Activated gamma-delta T cell treated with anti-CD3 and anti-CD28 coated beads, Interleukin-2, amount 50 U/mL, for 16 hours (primary cell): Measurements from ENCODE around the gene SLC22A17.
"Not testable (repeated sequence)": the region's sequence is repeated elsewhere in the genome, so short reads cannot be mapped to it uniquely, and the experiment has no call there.

Source experiments
- DNase-seq: peaks from one replicate; pipeline ENCODE4 v3.0.0-alpha.2; 2020; ENCODE audit warnings: low read depth

The SLC22A17 gene

DNA sequence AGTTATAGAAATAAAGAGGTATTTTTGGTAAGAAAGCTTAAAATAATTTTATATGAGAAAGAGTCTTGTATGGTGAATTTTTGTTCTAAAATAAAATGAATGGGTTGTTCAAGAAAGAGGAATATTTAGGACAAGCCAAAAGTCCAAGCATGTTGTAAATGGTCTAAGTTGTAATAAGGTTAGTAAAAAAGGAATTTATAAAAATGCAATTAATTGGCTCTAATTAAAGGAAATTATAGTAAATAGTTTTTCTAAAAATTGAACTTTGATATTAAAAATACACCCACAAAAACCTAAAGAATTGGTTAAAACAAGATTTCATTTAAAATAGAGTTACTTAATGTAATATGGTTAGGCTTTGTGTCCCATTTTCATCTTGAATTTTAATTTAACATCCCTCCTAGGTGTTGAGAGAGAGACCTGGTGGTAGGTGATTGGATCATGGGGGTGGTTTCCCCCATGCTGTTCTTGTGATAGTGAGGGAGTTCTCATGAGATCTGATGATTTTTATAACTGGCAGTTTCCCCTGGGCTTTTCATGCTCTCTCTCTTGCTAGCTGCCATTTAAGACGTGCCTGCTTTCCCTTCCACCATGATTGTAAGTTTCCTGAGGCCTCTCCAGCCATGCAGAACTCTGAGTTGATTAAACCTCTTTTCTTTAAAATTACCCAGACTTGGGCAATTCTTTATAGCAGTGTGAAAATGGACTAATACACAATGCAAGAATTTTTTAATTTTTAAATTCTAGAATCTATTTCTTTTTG, 13.0 kb downstream of the SLC22A17 start:
- DNase-seq = no peak

DNA sequence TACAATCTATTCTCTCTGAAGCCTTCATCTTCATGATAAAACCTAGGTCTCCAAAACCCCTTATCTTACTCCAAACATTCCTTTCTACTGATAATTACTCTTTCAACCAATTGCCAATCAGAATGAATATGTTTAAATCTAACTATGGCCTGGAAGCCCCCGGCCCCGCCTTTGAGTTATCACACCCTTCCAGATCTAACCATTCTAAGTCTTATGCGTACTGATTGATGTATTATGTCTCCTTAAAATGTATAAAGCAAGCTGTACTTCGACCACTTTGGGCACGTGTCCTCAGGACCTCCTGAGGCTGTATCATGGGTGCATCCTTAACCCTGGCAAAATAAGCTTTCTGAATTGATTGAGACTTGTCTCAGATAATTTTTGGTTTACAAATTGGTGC, 17.1 kb downstream of the SLC22A17 start:
- DNase-seq = no peak

DNA sequence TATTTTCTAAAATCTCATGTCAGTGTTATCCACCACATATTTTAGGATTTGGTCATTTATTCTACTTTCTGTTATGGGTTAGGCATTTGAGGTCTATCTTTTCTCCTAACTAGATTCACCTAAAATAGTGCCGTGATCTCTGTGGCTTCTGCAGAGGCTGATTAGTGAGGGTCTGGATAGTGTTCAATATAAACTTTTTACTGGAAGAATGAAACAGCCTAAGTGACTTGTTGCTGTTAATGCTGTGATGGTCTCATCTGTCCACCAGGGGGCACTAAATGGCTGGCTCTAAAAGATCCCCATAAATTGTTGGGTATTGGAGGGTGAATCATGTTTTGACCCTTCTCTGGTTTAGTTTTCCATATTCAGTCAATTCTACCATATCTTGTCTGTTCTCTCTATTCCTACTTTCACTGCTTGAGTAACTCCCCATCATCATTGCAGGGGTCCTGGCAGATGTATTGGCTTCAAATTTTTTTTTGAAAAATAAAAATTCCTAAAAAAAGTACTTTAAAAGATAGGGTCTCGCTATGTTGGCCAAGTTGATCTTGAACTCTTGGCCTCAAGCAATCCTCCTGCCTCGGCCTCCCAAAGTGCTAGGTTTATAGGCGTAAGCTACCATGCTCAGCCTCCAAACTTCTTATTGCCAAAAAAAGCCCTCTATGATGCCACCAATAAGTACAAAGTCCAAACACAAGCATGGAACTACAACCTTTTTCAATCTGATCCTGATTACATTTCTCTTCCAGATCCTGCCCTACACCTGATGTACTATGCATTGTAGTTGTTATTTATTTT, 24.5 kb downstream of the SLC22A17 start:
- DNase-seq = peak; percentile 54

DNA sequence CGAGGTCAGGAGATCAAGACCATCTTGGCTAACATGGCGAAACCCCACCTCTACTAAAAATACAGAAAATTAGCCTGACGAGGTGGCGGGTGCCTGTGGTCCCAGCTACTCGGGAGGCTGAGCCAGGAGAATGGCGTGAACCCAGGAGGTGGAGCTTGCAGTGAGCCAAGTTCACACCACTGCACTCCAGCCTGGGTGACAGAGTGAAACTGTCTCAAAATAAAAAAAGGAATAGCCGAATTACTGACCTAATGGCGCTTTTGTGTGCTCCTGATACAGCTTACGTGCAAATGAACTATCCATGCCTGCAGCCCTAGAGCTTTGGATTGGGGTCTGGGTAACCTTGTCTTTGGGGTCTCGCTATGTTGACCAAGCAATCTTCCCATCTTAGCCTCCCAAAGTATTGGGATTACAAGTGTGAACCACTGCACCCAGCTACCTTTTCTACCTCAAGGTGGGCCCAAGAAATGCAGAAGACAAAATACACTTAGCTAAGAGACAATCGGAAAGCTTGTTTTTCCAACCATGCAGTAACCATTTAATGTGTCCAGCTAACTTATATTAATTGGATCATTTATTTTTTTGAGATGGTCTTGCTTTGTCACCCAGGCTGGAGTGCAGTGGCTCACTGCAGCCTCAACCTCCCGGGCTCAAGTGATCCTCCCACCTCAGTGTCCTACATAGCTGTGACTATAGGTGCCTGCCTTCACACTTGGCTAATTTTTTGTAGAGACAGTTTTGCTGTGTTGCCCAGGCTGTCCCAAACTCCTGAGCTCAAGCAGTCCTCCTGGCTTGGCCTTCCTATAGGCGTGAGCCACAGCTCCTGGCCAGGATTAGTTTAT, 26.0 kb downstream of the SLC22A17 start:
- DNase-seq = no peak

DNA sequence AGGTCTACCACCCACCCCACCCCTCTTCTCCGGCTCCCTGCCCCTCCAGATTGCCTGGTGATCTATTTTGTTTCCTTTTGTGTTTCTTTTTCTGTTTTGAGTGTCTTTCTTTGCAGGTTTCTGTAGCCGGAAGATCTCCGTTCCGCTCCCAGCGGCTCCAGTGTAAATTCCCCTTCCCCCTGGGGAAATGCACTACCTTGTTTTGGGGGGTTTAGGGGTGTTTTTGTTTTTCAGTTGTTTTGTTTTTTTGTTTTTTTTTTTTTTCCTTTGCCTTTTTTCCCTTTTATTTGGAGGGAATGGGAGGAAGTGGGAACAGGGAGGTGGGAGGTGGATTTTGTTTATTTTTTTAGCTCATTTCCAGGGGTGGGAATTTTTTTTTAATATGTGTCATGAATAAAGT, 26.9 kb downstream of the SLC22A17 start:
- not testable (repeated sequence) for DNase-seq

DNA sequence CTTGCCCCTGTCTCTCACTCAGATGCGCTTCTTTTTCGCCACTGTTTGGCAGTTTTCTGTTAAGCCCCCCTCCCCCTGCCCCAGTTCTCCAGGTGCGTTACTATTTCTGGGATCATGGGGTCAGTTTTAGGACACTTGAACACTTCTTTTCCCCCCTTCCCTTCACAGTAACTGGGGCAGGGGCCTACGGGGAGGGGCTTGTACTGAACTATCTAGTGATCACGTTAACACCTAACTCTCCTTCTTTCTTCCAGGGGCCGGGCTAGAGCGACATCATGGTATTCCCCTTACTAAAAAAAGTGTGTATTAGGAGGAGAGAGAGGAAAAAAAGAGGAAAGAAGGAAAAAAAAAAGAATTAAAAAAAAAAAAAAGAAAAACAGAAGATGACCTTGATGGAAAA, 27.7 kb downstream of the SLC22A17 start:
- no peak for DNase-seq

DNA sequence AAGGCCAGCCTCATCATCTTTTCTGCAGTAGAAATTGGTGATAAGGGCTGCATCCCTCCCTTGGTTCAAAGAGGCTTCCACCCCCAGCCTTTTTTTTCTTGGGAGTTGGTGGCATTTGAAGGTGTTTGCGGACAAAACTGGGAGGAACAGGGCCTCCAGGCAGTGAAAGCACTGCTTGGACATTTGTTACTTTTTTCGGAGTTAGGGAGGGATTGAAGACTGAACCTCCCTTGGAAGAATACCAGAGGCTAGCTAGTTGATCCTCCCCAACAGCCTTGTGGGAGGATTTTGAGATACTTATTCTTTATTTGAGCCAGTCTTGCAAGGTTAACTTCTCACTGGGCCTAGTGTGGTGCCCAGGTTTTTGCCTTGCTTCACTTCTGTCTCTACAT, 28.2 kb downstream of the SLC22A17 start:
- no peak for DNase-seq

DNA sequence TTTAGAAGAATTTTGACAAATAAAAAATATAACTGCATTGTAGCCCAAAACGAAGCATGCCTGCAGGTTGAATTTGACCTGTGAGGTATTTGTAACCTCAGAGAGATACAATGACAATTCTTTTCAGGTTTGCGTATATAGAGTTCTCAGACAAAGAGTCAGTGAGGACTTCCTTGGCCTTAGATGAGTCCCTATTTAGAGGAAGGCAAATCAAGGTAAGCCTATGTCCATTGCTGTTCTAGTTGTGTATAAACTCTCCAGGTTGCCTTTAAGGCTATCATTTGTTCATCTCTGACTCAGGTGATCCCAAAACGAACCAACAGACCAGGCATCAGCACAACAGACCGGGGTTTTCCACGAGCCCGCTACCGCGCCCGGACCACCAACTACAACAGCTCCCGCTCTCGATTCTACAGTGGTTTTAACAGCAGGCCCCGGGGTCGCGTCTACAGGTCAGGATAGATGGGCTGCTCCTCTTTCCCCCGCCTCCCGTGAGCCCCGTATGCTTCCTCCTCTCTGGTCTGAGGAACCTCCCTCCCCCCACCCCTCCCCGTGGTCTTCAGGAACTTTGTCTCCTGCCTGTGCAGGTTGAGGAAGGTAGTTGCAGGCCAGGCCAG, 28.7 kb downstream of the SLC22A17 start:
- no peak for DNase-seq

DNA sequence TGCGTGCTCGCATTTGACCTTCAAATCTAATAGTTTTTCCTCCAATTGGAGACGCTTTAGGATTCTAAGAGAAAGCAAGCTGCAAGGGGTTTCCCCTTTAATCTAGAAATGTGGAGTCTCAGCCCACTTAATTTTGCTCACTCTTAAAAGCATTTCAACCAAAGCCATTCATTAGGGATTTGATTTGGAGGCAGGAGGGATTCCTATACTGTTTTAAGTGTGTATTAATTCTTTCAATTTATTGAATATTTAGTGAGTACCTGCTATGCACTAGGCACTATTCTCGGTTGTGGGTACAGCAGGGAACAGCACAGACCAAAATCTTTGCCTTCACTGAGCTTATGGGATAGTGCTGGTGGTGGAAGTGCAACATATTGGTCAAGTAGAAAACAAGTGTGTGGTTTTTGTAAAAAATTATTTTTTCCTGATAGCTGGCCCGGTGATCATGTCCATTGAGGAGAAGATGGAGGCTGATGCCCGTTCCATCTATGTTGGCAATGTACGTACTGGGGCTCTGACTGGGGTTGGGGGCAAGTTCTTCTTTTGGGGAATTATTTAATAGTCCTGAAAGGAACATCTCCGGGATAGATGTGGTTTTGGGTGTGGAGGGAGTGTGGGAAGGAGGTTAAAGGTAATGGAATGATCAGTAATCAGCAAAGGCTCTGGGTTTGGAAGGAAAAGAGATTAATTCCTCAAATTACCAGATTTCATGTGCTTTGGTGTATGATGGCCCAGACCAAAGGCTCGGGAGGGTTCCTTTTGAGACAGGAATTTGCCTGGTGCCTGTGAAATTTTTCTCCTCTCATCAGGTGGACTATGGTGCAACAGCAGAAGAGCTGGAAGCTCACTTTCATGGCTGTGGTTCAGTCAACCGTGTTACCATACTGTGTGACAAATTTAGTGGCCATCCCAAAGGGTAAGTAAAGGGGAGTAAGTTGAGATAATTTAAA, 29.8 kb downstream of the SLC22A17 start:
- no peak for DNase-seq

DNA sequence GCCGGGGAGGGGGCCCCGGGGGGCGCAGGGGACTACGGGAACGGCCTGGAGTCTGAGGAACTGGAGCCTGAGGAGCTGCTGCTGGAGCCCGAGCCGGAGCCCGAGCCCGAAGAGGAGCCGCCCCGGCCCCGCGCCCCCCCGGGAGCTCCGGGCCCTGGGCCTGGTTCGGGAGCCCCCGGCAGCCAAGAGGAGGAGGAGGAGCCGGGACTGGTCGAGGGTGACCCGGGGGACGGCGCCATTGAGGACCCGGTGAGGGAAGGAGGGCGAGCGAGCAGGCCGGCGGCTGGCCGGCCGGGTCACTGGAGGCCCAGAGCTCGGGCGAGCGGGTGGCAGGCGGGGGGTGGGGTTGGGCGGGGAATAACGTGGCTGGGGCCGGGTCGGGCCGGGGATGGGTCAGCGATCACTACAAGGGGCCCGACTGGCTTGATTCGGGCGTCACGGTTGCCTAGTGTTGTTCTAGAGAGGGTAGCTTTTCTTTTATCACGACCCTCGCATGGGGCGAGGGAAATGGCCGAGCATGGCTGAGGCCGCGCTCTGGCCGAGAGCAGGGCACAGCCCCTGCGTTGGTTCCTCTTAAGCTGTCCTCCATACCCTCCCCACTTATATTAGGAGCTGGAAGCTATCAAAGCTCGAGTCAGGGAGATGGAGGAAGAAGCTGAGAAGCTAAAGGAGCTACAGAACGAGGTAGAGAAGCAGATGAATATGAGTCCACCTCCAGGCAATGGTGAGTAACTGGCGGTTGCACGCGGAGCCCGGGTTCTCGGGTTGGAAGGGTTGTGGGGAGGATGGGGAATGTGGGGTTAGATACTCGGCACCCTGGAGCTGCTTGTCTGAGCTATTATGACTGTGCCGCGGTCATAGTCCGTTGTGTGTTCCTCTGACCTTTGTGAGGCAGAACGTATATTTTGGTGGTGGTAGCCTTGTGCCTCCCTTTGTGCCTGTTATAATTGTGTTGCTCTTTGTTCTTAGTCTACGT, 30.8 kb downstream of the SLC22A17 start:
- DNase-seq = peak; percentile 31

DNA sequence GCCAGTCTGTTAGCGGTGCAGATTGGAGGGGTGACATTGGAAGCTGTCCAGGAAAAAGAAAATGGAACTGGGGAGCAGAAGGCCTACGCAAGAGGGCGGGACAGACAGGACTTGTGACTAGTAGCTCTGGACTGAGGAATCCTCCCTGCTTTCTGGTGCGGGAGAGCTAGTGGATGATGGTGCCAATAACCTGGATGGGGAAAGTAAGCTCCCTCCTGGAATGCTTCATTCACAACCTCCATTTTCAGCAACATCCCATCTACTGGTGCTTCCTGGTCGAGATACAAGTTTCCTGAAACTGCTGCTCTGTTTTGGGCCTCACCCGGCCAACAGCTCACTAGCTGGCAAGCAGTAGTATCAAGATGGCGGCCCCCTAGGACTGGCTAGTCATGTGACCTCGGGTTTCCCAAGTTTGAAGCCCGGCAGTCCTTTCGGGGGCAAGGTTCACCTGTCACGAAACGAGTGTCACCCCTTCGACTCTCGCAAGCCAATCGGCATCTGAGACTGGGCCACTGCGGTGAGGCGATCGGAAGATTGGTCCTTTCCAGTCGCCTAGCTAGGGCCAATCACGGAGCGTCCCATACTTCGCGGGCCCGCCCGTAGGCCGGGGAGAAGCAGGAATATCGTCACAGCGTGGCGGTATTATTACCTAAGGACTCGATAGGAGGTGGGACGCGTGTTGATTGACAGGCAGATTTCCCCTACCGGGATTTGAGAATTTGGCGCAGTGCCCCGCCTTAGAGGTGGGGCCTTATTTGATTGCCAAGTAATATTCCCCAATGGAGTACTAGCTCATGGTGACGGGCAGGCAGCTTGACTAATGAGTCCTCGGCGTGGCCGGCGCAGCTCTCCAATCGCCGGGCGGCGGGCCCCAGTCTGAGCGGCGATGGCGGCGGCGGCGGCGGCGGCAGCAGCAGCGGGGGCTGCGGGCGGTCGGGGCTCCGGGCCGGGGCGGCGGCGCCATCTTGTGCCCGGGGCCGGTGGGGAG, 31.8 kb downstream of the SLC22A17 start, which contains the start of gene PABPN1:
Gene PABPN1, plus strand, starts transcription at position 874 of the 988 bp plus-strand sequence. Its CDS starts 13 bp downstream, at position 887.
- peak; percentile 97 for DNase-seq

DNA sequence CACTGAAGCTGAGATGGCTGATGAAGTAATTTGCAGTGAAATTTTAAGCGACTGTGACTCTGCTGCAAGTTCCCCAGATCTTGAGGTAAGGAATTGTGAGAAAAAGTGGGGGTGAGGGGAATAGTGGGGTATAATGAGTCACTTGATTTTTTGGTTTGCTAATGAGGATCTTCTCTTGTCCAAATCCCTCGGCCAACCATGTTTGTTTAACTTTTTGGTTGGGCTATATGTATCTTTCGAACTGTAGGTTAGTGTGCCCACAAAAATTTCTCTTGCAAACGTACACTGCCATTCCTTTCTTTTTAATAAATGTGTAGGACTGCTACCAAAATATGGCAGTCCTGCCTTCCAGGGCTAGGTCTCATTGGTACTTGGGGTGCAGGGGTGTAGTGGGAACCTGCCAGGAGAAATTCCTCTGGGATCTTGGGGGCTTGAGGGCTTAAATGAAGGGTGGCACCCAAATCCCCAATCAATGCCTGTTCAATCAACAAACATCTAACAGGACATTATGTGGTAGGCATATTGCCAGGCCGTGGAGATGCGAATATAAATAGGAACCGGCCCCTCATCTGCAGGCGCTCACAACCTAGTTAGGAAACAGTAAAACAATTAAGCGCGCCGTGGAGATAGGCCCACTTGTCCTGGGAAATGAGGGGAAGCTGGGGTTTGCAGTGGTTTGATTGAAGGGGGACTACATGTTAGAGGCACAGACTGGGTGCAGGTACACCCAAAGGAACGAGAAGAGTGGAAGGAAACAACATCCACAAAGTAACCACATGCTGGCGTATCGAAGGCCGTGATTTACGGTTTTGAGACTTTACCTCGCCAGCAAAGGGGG, 32.7 kb downstream of the SLC22A17 start:
- no peak for DNase-seq

DNA sequence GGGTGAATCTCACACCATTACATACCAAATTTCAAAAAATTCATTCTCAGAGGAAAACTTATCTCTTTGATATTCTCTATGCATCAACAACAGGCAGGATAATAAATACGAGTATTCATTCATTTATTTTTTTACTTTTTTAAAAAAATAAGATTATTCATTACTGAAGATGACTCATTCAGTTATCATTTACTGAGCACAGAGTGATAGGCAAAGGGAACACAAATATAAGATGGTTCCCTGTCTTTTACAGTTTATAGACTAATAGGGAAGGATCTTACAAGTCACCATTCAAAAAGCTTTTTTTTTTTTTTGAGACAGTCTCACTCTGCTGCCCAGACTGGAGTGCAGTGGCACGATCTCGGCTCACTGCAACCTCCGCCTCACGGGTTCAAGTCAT, 36.4 kb downstream of the SLC22A17 start:
- no peak for DNase-seq

DNA sequence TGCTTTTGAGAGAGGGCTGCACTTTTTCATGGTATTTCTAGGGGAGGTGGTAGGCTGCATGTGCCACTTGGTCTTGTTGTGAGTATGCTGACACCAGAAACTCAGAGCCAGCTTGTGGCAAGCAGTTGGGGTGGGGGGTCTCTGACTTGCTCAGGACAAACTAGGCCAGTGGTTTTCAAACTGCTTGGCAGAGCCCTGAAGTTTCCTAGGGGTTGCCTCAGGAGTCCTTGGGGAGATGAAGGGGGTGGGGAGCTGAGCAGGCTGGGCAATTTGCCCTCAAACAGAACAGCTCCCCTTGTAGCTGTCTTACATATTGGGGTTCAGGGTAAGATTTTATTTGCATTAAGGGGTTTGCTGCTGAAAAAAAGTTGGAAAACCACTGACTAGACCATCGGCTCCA, 42.1 kb downstream of the SLC22A17 start:
- no peak for DNase-seq

DNA sequence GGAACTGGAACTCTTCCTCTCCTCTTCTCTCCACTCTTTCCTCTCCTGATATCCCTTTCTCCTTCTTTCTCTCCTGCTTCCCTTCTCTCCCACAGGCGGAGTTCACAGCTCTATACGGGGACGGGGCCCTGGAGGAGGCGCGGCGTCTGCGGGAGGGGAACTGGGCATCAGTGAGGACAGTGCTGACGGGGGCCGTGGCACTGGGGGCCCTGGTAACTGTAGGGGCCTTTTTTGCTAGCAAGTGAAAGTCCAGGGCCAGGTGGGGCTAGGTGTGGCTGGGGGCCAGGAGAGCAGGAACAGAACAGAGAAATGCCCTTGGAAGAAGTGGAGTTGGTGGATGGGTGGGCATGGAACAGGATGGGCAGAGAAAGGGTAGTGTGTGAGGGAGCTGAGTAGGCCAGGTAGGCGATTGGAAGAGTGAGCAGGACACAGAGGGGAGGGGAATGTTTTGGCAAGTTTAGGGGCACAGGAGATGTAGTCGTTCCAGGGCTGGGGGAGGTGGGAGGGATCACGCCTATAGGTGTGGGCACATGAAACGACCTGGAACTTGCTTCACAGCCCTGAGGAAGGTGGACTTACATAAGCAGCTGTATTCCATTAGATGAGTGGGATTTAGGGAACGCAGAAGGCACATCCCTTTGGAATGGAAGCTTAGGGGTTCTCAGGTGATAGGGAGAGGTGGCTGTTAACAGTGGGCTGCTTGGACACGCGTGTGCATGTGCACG, 43.8 kb downstream of the SLC22A17 start:
- DNase-seq = no peak
